LHCN-M2 (cell line): ENCODE results near the gene LDAH. TPM values are rescaled to one million over a fixed set of nuclear protein-coding genes. Genes with fewer than 3 reads are reported as not detected.
A peak's percentile ranks its signal among the peaks of the same experiment; 100 is the strongest.
"Not testable (repeated sequence)": the region's sequence is repeated elsewhere in the genome, so short reads cannot be mapped to it uniquely, and the experiment has no call there.

Experiments used
- DNase-seq: peaks from one replicate; pipeline ENCODE4 v3.0.0-alpha.2; 2012; ENCODE audit warnings: low read depth
- polyA plus RNA-seq: library from polyadenylated mRNA; unstranded; fragments of >200 nt; gene quantifications from one replicate; pipeline ENCODE4 v1.2.1, GENCODE V29; 2012; ENCODE audit warnings: missing spikeins
- total RNA-seq: library from RNA; depleted of rRNA; stranded (reverse); fragments of >200 nt; gene quantifications from 2 replicates; pipeline ENCODE4 v1.2.3, GENCODE V29; 2014; rRNA removed

The LDAH gene
- 21.5 and 24.3 TPM in 2 replicates for total RNA-seq
- polyA plus RNA-seq = 9.5 TPM

GRCh38 chr2:20822535-20823490 is at the start of gene LDAH:
LDAH (minus strand) TSS chr2:20823101; CDS start chr2:20801463, 21,638 bp downstream.
- DNase-seq = peak; percentile 85

- no peak for DNase-seq
These were observed 45.5 kb upstream of the LDAH start for GRCh38 chr2:20868377-20868776.

DNA sequence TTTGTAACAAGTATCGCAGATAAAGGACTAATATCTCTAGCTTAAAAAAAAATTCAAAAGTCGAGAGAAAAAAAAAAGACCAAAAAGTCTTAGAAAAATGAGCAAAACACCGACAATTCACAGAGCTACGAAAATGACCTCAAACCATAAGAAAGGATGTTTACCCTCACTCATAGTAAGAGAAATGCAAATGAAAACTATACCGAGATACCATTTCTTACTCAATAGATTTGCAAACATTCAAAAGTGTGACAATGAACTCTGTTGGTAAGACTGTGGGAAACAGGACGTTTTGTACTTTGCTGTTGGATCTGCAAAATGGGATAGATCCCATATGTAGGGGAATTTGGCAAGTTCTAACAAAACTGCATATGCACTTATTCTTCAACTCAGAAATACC is 39.9 kb upstream of the LDAH start:
- no peak for DNase-seq

- DNase-seq = no peak
These were observed 32.6 kb upstream of the LDAH start for GRCh38 chr2:20855456-20855855.

GRCh38 chr2:20852670-20853069 is 29.8 kb upstream of the LDAH start:
- DNase-seq = no peak

GRCh38 chr2:20852139-20852538 is 29.2 kb upstream of the LDAH start:
- DNase-seq = no peak

GRCh38 chr2:20844246-20844645 is 21.3 kb upstream of the LDAH start:
- DNase-seq = no peak

DNA sequence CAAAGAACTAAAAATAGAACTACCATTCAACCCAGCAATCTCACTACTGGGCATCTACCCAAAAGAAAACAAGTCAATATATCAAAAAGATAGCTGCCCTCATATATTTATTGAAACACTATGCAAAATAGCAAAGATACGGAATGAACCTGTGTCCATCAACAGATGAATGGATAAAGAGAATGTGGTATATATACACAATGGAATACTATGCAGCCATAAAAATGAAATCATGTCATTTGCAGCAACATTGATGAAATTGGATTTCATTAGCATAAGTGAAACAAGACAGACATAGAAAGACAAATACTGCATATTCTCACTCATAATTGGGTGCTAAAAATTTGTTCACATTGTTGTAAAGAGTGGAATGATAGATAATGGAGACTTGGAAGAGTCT is 16.2 kb upstream of the LDAH start:
- no peak for DNase-seq

DNA sequence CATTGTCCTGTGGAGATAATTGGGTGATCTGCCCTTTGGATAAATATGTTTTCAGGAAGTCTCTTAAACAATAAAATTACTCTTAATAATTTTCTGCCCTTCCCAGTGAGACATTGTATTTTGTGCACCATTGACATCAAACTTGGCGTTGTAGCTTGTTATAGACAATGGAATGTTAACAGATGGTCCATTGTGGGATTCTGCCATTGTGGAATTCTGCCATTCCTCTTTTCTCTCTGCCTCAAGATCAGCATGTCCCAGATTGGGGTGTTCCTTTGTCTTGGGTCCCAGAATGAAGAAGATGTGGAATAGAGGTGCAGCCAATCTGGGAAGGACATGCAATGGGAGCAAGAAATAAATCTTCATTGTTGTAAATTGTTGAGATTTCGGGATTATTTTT is 15.1 kb upstream of the LDAH start:
- no peak for DNase-seq

DNA sequence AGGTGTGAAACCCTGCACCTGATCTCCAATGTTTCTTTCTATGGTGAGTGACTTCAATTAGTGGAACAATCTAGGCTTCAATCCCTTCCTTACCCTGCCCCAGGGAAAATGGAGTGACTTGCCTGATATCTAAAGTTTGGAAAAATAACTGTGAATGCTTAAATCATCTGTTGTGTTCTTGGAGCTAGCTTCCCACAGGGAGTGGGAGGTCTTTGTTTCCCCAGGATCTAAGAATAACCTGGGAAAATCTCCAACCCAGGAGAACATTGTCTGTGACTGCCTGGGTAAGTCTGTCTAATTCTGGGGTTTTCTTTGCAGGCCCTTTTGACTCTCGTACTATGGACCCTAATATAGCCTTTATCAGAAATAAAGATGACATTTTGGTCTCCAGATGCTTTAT is 13.6 kb upstream of the LDAH start:
- no peak for DNase-seq

DNA sequence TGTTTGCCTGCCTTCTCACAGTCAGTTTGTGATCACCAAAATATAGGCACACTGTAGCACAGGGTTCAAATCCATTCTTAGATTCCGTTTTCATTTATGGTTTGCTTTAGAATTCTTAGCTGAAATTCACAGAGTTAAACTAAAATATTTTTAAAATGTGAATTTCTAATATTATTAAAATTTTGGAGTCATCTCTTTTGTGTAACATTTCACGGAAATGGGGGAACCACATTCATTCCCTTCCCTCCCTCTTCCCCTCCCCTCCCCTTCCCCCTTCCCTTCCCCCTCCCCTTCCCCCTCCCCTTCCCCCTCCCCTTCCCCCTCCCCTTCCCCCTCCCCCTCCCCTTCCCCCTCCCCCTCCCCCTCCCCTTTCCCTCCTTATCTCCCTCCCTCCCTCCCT is 11.4 kb upstream of the LDAH start:
- no peak for DNase-seq

DNA sequence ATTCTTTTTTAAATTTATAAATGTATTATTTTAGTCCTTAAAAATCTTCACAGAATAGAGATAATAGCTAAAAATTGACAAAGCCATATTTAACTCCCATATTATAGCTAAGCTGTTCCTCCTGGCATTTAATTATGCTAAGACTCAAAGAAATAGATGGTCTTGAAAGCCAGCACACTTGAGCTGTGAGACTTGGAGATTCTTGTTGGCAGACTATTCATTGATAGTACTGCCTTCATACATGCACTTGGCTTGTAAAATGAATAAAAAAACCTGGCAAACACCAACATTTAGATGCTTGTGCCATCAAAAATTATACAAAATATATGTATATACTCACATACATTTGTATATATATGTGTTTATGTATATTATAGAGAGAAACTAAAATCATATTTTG is 9.7 kb upstream of the LDAH start:
- no peak for DNase-seq

DNA sequence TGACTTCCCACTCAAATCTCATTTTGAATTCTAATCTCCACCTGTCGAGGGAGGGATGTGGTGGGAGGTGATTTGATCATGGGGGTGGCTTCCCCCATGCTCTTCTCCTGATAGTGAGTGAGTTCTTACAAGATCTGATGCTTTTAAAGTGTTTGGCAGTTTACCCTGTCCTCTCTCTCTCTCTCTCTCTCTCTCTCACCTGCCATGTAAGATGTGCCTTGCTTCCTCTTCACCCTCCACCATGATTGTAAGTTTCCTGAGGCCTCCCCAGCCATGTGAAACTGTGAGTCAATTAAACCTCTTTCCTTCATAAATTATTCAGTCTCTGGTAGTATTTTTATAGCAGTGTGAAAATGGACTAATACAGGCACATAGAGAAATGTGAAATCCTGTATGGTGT is 7.0 kb upstream of the LDAH start:
- DNase-seq = no peak

GRCh38 chr2:20823917-20824316 is 1.0 kb upstream of the LDAH start:
- DNase-seq = no peak

- no peak for DNase-seq
These were observed 4.1 kb downstream of the LDAH start for GRCh38 chr2:20818820-20819219.

DNA sequence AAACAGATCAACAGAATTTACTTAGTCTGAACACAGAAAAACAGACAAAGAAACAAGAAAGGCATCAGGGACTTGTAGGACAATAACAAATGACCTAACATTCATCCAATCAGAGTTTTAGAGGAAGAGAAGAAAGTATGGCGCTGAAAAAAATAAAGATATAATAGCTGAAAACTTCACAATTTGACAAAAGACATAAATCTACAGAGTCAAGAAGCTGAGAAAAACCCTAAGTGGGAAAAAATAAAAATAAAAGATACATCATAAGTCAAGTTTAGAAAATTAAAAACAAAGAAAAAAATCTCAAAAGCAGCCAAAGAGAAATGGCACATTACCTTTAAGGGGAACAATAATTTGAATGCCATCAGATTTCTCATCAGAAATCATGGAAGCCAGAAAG is 7.7 kb downstream of the LDAH start:
- no peak for DNase-seq

DNA sequence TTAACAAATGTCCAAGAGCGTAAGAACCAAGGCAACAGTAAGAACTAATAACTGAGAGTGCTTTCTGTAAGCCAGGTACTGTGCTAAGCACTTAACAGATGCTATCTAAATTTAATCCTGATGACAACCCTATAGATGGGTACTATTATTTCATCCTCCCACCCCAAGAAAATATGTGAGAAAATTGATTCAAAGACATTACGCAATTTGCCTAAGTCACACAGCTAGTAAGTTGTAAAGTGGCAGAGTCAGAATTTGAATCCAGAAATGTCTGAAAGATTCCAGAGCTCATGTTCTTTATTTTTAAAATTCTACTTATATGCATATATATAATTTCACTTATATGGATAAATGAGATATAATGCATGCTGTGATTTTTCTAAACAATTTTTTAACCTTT is 10.1 kb downstream of the LDAH start:
- DNase-seq = no peak

DNA sequence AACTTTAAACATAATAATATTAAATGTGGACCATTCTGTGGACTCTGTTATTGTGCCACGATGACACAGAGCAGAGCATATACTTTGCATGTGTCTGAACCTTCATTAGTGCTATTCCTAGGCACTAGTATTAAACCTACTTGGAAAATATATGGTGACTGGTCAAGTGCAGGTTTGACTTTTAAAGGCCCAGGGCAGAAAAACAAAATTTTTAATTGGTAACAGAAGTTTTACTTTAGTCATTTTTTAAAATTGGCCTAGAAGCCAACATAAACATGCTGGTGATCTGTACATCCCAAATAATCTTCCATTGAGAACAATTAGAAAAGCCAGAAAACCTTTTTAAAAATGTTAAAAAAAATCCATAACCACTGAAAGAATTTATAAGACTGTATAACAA is 16.6 kb downstream of the LDAH start:
- no peak for DNase-seq

- no peak for DNase-seq
These were observed 18.9 kb downstream of the LDAH start for GRCh38 chr2:20803974-20804373.

- DNase-seq = no peak
These were observed 19.6 kb downstream of the LDAH start for GRCh38 chr2:20803226-20803682.

DNA sequence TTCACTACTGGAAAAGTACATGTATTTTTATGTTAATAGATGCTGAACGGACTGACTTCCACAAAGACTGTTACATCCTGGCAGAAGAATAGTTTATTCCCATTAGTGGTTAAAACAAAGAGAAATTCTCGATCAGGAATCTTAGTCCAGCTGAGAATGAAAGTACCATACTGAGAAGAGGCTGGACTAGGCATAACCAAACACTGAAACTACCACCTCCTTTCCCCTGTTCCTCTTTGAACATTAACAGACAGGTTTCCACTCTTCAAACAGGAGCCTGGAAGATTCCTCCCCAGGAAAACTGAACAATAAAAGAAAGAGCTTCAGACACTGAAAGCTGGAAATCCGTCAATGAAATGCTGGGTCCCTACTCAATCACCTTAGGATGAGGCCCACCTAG is 25.8 kb downstream of the LDAH start:
- DNase-seq = no peak

DNA sequence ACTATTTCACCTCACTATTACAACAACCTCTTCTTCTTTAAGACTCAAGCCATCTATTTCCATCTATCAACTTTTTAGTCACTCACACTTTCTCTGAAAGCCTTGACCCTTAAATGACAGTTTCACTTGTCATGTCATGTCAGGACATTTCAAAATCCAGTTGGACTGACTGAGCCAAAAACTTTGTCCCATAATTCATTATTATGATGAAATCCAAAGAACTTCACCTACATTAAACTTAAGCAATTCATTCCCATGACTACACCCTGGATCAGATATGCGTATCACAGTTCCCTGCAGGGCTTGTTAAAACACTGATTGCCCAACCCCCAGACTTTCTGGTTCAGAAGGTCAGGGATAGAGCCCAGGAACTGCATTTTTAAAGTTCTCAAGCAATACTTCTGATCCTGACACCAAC is 26.5 kb downstream of the LDAH start:
- peak; percentile 58 for DNase-seq

DNA sequence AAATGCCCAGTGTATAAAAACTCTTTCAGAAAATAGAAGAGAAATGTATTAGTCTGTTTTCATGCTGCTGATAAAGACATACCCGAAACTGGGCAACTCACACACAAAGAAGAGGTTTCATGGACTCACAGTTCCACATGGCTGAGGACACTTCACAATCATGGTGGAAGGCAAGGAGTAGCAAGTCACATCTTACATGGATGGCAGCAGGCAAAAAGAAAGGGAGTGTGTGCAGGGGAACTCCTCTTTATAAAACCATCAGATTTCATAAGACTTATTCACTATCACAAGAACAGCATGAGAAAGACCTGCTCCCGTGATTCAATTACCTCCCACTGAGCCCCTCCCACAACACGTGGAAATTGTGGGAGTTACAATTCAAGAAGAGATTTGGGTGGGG is 29.0 kb downstream of the LDAH start:
- not testable (repeated sequence) for DNase-seq
